Psoas muscle (tissue), 8 donors: ENCODE measurements around the gene ZFP30. TPM values are rescaled to one million over a fixed set of nuclear protein-coding genes. Genes with fewer than 3 reads are reported as not detected.

ENCODE experiments used
- ATAC-seq, 4 donors: fragments of 200-7000 bp; cut with Tn5 transposase; one replicate each; pipeline ENCODE4 v1.9.1; 2020; ENCODE audit warnings: moderate library complexity in 3 of 4, mild to moderate bottlenecking in 2 of 4
- DNase-seq, 2 donors: peaks; one replicate each; pipeline ENCODE4 v3.0.0-alpha.2; 2020
- H3K27ac ChIP-seq: fragments of 200-600 bp; one replicate; pipeline ENCODE4 v1.8.0; 2022
- H3K27me3 ChIP-seq, 3 donors: fragments of 200-600 bp in 1 of 3; one replicate each; pipeline versions ENCODE4 v1.6.1 to v1.8.0; 2013 to 2022; ENCODE audit warnings: low read length in 2 of 3, mild to moderate bottlenecking in 2 of 3, moderate library complexity in 1 of 3; ENCODE audit not compliant: insufficient read depth in 3 of 3
- H3K36me3 ChIP-seq, 2 donors: fragments of 200-600 bp in 1 of 2; one replicate each; pipeline versions ENCODE4 v1.6.1 to v1.8.0; 2013 to 2022; ENCODE audit warnings: low read depth in 1 of 2, mild to moderate bottlenecking in 1 of 2, moderate library complexity in 1 of 2; ENCODE audit not compliant: insufficient read depth in 1 of 2
- H3K4me1 ChIP-seq: fragments of 200-600 bp; one replicate; pipeline ENCODE4 v1.8.0; 2022
- H3K4me3 ChIP-seq: fragments of 200-600 bp; one replicate; pipeline ENCODE4 v1.8.0; 2022; ENCODE audit warnings: mild to moderate bottlenecking
- H3K9me3 ChIP-seq: fragments of 200-600 bp; one replicate; pipeline ENCODE4 v1.8.0; 2022
- CTCF ChIP-seq: fragments of 200-600 bp; IDR thresholded peaks from one replicate; pipeline ENCODE4 v1.8.0; 2022; ENCODE audit warnings: antibody characterized with exemption
- WGBS, 3 donors: extraction: QIAGEN DNeasy Blood & Tissue Kit; methylation state at CpG; one replicate each; pipeline versions ENCODE4 v1.1.6 to v1.1.7; 2013; 5-methylcytosine and 5-hydroxymethylcytosine counted together
- intact Hi-C, 2 donors: fragments of 100-400 bp; cut with DNase I; formaldehyde crosslinking; loops; one replicate each; pipeline versions ENCODE4 v1.11.0 to v1.14.2; 2022
- polyA plus RNA-seq, 3 donors: library from polyadenylated mRNA; stranded (reverse); fragments of 200-250 nt; gene quantifications; one replicate each; pipeline ENCODE4 v1.2.3, GENCODE V29; 2013
- total RNA-seq, 4 donors: library from RNA; stranded (reverse); fragmentation: NEBNext Ultra II Directional in 2 of 4; extraction: Animal tissue kit (Norgen Biotek cat#: 25700) in 2 of 4; gene quantifications; one replicate each; pipeline versions ENCODE4 v1.2.1 to v1.2.4, GENCODE V29; 2021 to 2023
- donor health status: healthy with polysubstance abuse.
- donor health status: DM: no; HTN: no; CAD: no; lungs with moderate emphysema.
- donor health status: Bipolar disorder and iron deficiency.
- donor health status: healthy.
- donor health status: DM: yes; HTN: yes; CAD: no.
- donor health status: DM: no; HTN: no; CAD: no.
- donor health status: DM: no; HTN: no; CAD: no.
- donor health status: DM: yes; HTN: yes; CAD: no.

The ZFP30 gene
- total and polyA plus RNA-seq, 7 donors, result 1.0 to 6.8 (median 4.7) TPM

DNA sequence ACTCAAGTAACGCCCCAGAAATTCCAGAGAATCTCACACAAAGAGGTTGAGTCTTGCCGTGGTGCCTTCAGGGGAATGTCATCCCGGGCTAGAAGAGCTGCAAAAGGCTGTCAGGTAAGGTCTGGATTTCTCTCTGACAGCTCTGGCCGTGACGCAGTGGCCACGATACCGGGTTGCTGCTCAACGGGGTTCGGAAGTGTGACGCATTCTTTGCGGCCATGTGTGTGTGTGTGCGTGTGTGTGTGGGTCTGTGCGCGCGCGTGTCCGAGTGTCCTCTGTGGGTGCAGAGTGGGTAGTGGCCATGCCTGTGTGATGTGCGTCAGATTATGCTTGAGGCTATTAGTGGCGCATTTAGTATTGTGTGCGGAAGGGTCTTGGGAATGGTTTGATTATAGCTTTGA is 60.3 kb downstream of the ZFP30 start:
- Histone ChIP-seq H3K27ac (peak overlapping the region; percentile 82), H3K4me3 (peak overlapping the region; percentile 78), H3K27me3 (no peaks in the 10 kb centered on the region), H3K4me1 (peaks cover 16% of the 10 kb centered on the region), H3K36me3 (peaks cover 4 to 18% of the 10 kb centered on the region in 2 donors), H3K9me3 (peaks cover 32% of the 10 kb centered on the region)
- intact Hi-C loops, result loop anchor here (5.0 to 10.0 kb wide), 3 partner anchors 60 to 120 kb away; partner anchors contain the start of gene ZFP30 (in 2 of the 2)
- 0 to 1% (median 1%) methylated on average over 20 of the region's 20 CpGs for WGBS, 3 donors
- no peak for TF ChIP-seq CTCF
- ATAC-seq (peak; percentile 76 to 82 (median 77)), DNase-seq (peak; percentile 71 to 81)

DNA sequence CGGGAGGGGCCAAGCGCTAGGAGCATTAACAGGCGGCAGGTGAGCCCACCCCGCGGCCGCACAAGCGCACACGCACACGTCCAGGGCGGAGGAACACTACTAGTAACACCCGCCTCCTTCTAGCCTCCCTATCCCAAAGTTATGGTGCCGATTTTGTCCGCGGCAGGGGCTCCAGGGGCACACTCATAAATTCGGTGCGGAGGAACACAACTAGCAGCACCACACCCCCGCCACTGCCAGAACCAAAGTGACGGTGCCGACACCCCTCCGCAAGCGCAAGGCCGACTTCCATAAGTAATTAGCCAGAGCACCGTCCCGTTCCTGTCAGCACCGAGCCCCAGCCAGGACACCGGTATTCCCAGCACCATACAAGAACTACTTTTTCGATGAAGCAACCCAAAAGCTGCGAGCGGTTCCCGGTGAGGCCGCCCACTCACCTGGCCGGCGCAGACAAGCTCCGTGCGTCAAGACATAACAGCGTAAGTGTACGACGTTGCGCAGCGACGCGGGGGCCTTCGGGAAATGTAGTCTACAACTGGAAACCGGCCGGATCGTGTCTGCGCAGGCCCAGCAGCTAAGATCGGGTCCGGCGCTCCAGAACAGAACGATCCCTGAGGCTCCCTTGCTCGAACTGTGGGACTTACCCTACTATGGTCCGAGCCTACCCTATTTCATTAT is 60.8 kb downstream of the ZFP30 start, which contains the start of the genes ZNF540 and ZNF571:
ZNF540 (plus strand) TSS at position 573 of the 678 bp plus-strand sequence. CDS start 3,572 bp downstream, outside the sequence.
ZNF571 (minus strand) TSS at position 489 of the 678 bp plus-strand sequence. CDS start 8,116 bp downstream, outside the sequence.
- WGBS, 3 donors, result 0 to 1% (median 1%) methylated on average over 51 to 53 of the region's 53 CpGs
- intact Hi-C loops, result loop anchor here (5.0 to 10.0 kb wide), 3 partner anchors 60 to 120 kb away; partner anchors contain the start of gene ZFP30 (in 2 of the 2)

DNA sequence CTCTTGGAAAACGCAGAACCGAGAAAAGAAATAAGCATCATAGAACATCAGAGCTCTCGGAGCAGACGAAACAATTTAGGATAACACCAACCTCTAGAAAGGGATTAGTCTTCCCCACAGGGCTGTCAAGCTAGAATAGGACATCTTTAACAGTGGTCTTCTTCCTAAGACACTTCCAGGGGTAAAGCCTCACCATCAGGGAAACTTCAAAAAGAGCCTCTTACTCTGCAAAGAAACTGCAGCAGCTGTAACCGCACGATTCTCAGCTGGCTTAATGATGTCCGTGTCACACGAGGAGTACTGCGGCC is 61.3 kb downstream of the ZFP30 start:
- ATAC-seq (no peak), DNase-seq (no peak)
- 7 to 9% (median 8%) methylated on average over 9 of the region's 9 CpGs for WGBS, 3 donors
- H3K4me1 ChIP-seq, result peaks cover 16% of the 10 kb centered on the region
- no peak for TF ChIP-seq CTCF
- H3K36me3 ChIP-seq, result peaks cover 4 to 8% of the 10 kb centered on the region in 2 donors
- H3K27me3 ChIP-seq, result no peaks in the 10 kb centered on the region
- peak overlapping the region; percentile 82 for H3K27ac ChIP-seq
- peak overlapping the region; percentile 78 for H3K4me3 ChIP-seq
- H3K9me3 ChIP-seq, result peaks cover 39% of the 10 kb centered on the region
- intact Hi-C loops, result loop anchor here (5.0 to 10.0 kb wide), 3 partner anchors 61 to 119 kb away; partner anchors contain the start of gene ZFP30 (in 2 of the 2)

More for the DNA sequence above, 60.8 kb downstream of the ZFP30 start, which contains the start of the genes ZNF540 and ZNF571:
- H3K4me3 ChIP-seq, result peak within 1 kb of the TSS; percentile 78
- peak; percentile 93 to 95 for DNase-seq
- peaks cover 35% of the 10 kb centered on the region for H3K9me3 ChIP-seq
- H3K27ac ChIP-seq, result peak within 1 kb of the TSS; percentile 82
- no peak for TF ChIP-seq CTCF
- H3K36me3 ChIP-seq, result peaks cover 4 to 13% of the 10 kb centered on the region in 2 donors
- peak; percentile 99 to 100 (median 99) for ATAC-seq
- peaks cover 16% of the 10 kb centered on the region for H3K4me1 ChIP-seq
- no peaks in the 10 kb centered on the region for H3K27me3 ChIP-seq

GRCh38 chr19:37583340-37583739 is 71.9 kb downstream of the ZFP30 start:
- DNase-seq (no peak), ATAC-seq (no peak)
- Histone ChIP-seq H3K4me3 (no peak overlapping the region), H3K36me3 (peaks cover 26 to 78% of the 10 kb centered on the region in 2 donors), H3K27me3 (no peaks in the 10 kb centered on the region), H3K27ac (no peak overlapping the region), H3K4me1 (no peaks in the 10 kb centered on the region), H3K9me3 (peaks cover 81% of the 10 kb centered on the region)
- no peak for TF ChIP-seq CTCF
- intact Hi-C loops, result no loop called here
- WGBS, 3 donors, result 60 to 65% (median 61%) methylated on average over 2 of the region's 2 CpGs
